GM19372 (cell line): ENCODE data around the gene PADI3.
"Not testable (repeated sequence)": the region's sequence is repeated elsewhere in the genome, so short reads cannot be mapped to it uniquely, and the experiment has no call there.

Source experiments
- ATAC-seq: cut with Tn5 transposase; IDR thresholded peaks from one replicate; pipeline ENCODE4 v1.9.1; 2021; ENCODE audit warnings: mild to moderate bottlenecking, low read depth, moderate library complexity; ENCODE audit not compliant: unreplicated experiment

PADI3 gene

GRCh38 chr1:17237561-17237903, 11.4 kb upstream of the PADI3 start:
- no peak for ATAC-seq

- no peak for ATAC-seq
Observed at GRCh38 chr1:17239420-17239819, 9.5 kb upstream of the PADI3 start.

- not testable (repeated sequence) for ATAC-seq
Observed at GRCh38 chr1:17241011-17241779, 7.7 kb upstream of the PADI3 start.

- not testable (repeated sequence) for ATAC-seq
Observed at GRCh38 chr1:17241780-17242074, 7.2 kb upstream of the PADI3 start.

- no peak for ATAC-seq
Observed at GRCh38 chr1:17243274-17243673, 5.6 kb upstream of the PADI3 start.

GRCh38 chr1:17244821-17245740, 3.8 kb upstream of the PADI3 start:
- no peak for ATAC-seq

GRCh38 chr1:17245816-17246325, 3.0 kb upstream of the PADI3 start:
- no peak for ATAC-seq

GRCh38 chr1:17246971-17247370, 1.9 kb upstream of the PADI3 start:
- no peak for ATAC-seq

GRCh38 chr1:17250601-17251000, 1.7 kb downstream of the PADI3 start:
- no peak for ATAC-seq

GRCh38 chr1:17251246-17251645, 2.3 kb downstream of the PADI3 start:
- ATAC-seq = no peak

GRCh38 chr1:17251701-17252376, 2.9 kb downstream of the PADI3 start:
- ATAC-seq = no peak

GRCh38 chr1:17255336-17255735, 6.4 kb downstream of the PADI3 start:
- ATAC-seq = no peak

GRCh38 chr1:17258116-17258757, 9.3 kb downstream of the PADI3 start:
- ATAC-seq = no peak

GRCh38 chr1:17258758-17259130, 9.8 kb downstream of the PADI3 start:
- no peak for ATAC-seq

GRCh38 chr1:17259233-17259873, 10.5 kb downstream of the PADI3 start:
- no peak for ATAC-seq

- ATAC-seq = no peak
Observed at GRCh38 chr1:17260264-17260663, 11.4 kb downstream of the PADI3 start.

GRCh38 chr1:17260738-17261137, 11.8 kb downstream of the PADI3 start:
- no peak for ATAC-seq

GRCh38 chr1:17263936-17264335, 15.0 kb downstream of the PADI3 start:
- no peak for ATAC-seq

- no peak for ATAC-seq
Observed at GRCh38 chr1:17264470-17264869, 15.6 kb downstream of the PADI3 start.

GRCh38 chr1:17265162-17265561, 16.3 kb downstream of the PADI3 start:
- ATAC-seq = no peak
